ENCODE results near the gene DDX24. TPM values are rescaled to one million over a fixed set of nuclear protein-coding genes. Genes with fewer than 3 reads are reported as not detected.

DDX24 gene
- total and polyA plus RNA-seq, 12 donors = 221 to 616 (median 337) TPM

- WGBS, 4 donors = 77 to 82% (median 79%) methylated on average over 4 of the region's 4 CpGs
- TF ChIP-seq CTCF (IDR thresholded peaks at IDR 0.05) (no peak), POLR2A (IDR thresholded peaks at IDR 0.05) (no peak)
- intact Hi-C loops (cut with DNase I) = no loop called here
These were observed 60.7 kb downstream of the DDX24 start for GRCh38 chr14:94020267-94020666.

GRCh38 chr14:94019329-94019728 is 61.7 kb downstream of the DDX24 start:
- Histone ChIP-seq H3K9me3 (replicated peaks in 1 of 3) (no peaks in the 10 kb centered on the region), H3K27me3 (no peaks in the 10 kb centered on the region), H3K27ac (no peak overlapping the region), H3K4me1 (replicated peaks in 1 of 2) (no peaks in the 10 kb centered on the region), H3K4me3 (no peak overlapping the region), H3K36me3 (replicated peaks in 1 of 2) (no peaks in the 10 kb centered on the region)
- no peak for TF ChIP-seq POLR2A (IDR thresholded peaks at IDR 0.05)
- no peak for TF ChIP-seq CTCF (IDR thresholded peaks at IDR 0.05)
- intact Hi-C loops (cut with DNase I) = no loop called here
- no peak for DNase-seq
- WGBS, 4 donors = 49 to 63% (median 52%) methylated on average over 6 of the region's 6 CpGs

More at GRCh38 chr14:94020267-94020666, 60.7 kb downstream of the DDX24 start:
- Histone ChIP-seq H3K27ac (no peak overlapping the region), H3K9me3 (replicated peaks in 1 of 3) (no peaks in the 10 kb centered on the region), H3K27me3 (no peaks in the 10 kb centered on the region), H3K36me3 (replicated peaks in 1 of 2) (no peaks in the 10 kb centered on the region), H3K4me1 (replicated peaks in 1 of 2) (no peaks in the 10 kb centered on the region), H3K4me3 (no peak overlapping the region)
- no peak for DNase-seq

GRCh38 chr14:94018308-94018707 is 62.7 kb downstream of the DDX24 start:
- 79 to 83% (median 81%) methylated on average over 6 to 8 of the region's 8 CpGs for WGBS, 4 donors
- intact Hi-C loops (cut with DNase I) = no loop called here
- no peaks in the 10 kb centered on the region for H3K9me3 ChIP-seq (replicated peaks in 1 of 3)

GRCh38 chr14:94016446-94016976 is 64.5 kb downstream of the DDX24 start:
- no peak for TF ChIP-seq CTCF (IDR thresholded peaks at IDR 0.05)
- TF ChIP-seq POLR2A (IDR thresholded peaks at IDR 0.05) = no peak
- no peaks in the 10 kb centered on the region for H3K9me3 ChIP-seq (replicated peaks in 1 of 3)
- 76 to 82% (median 80%) methylated on average over 5 to 8 of the region's 8 CpGs for WGBS, 4 donors
- H3K36me3 ChIP-seq (replicated peaks in 1 of 2) = no peaks in the 10 kb centered on the region
- no peak overlapping the region for H3K27ac ChIP-seq
- H3K4me3 ChIP-seq = no peak overlapping the region
- no peak for DNase-seq
- H3K27me3 ChIP-seq = no peaks in the 10 kb centered on the region
- H3K4me1 ChIP-seq (replicated peaks in 1 of 2) = no peaks in the 10 kb centered on the region
- intact Hi-C loops (cut with DNase I) = no loop called here

More at GRCh38 chr14:94018308-94018707, 62.7 kb downstream of the DDX24 start:
- H3K27ac ChIP-seq = no peak overlapping the region
- no peak overlapping the region for H3K4me3 ChIP-seq
- TF ChIP-seq CTCF (IDR thresholded peaks at IDR 0.05) = no peak
- TF ChIP-seq POLR2A (IDR thresholded peaks at IDR 0.05) = no peak
- no peaks in the 10 kb centered on the region for H3K4me1 ChIP-seq (replicated peaks in 1 of 2)
- no peaks in the 10 kb centered on the region for H3K27me3 ChIP-seq
- no peak for DNase-seq
- H3K36me3 ChIP-seq (replicated peaks in 1 of 2) = no peaks in the 10 kb centered on the region

All from adrenal gland (tissue), 12 donors.